SK-N-SH (cell line): ENCODE data around the gene GABRB2.

Experiments used
- EP300 ChIP-seq, 2 experiments: IDR thresholded peaks; 2 replicates each; pipeline versions ENCODE4 v1.4.0 to v1.6.1; 2012; ENCODE audit warnings: borderline replicate concordance in 1 of 2, low read depth in 1 of 2, low read length in 1 of 2
- YY1 ChIP-seq: IDR thresholded peaks from 2 replicates; pipeline ENCODE4 v1.4.0; 2012; ENCODE audit warnings: low read depth, mild to moderate bottlenecking
- TF ChIP-seq, protein P1 (sequence below): IDR thresholded peaks from 2 replicates; pipeline ENCODE4 v1.6.1; 2012; ENCODE audit warnings: mild to moderate bottlenecking, low read depth, low read length, moderate library complexity
- TF ChIP-seq, protein P2 (sequence below): fragments of 200-600 bp; sonication (generic); IDR thresholded peaks from 2 replicates; pipeline ENCODE4 v1.6.1; 2017; ENCODE audit warnings: antibody characterized with exemption, mild to moderate bottlenecking, moderate library complexity

DNA sequence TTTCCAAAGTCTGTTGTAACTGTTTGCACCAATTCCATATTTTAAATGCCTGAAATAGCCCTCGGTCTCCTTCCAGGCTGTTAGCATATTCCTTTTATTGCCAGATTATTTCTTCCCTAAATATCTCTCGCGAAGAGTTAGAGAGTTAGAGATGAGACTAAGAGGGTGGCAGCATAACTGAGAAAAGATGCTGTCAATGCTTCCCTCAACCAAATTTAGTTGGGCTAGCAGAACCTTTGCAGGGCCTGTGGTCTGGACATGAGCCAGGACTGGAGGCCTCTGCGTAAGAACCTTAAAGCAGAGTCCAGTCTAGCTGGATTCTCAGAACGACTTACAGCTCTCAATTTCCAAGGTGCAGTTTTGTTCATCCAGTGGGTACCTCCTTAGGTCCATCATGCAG is 135.9 kb downstream of the GABRB2 start:
- TF ChIP-seq EP300 (IDR thresholded peaks at IDR 0.05; ENCODE audit: borderline replicate concordance in 1 of 2, low read depth in 1 of 2, low read length in 1 of 2) (no peak), YY1 (no peak)
- TF ChIP-seq, protein P1, sequence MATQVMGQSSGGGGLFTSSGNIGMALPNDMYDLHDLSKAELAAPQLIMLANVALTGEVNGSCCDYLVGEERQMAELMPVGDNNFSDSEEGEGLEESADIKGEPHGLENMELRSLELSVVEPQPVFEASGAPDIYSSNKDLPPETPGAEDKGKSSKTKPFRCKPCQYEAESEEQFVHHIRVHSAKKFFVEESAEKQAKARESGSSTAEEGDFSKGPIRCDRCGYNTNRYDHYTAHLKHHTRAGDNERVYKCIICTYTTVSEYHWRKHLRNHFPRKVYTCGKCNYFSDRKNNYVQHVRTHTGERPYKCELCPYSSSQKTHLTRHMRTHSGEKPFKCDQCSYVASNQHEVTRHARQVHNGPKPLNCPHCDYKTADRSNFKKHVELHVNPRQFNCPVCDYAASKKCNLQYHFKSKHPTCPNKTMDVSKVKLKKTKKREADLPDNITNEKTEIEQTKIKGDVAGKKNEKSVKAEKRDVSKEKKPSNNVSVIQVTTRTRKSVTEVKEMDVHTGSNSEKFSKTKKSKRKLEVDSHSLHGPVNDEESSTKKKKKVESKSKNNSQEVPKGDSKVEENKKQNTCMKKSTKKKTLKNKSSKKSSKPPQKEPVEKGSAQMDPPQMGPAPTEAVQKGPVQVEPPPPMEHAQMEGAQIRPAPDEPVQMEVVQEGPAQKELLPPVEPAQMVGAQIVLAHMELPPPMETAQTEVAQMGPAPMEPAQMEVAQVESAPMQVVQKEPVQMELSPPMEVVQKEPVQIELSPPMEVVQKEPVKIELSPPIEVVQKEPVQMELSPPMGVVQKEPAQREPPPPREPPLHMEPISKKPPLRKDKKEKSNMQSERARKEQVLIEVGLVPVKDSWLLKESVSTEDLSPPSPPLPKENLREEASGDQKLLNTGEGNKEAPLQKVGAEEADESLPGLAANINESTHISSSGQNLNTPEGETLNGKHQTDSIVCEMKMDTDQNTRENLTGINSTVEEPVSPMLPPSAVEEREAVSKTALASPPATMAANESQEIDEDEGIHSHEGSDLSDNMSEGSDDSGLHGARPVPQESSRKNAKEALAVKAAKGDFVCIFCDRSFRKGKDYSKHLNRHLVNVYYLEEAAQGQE, result no peak
- TF ChIP-seq, protein P2, sequence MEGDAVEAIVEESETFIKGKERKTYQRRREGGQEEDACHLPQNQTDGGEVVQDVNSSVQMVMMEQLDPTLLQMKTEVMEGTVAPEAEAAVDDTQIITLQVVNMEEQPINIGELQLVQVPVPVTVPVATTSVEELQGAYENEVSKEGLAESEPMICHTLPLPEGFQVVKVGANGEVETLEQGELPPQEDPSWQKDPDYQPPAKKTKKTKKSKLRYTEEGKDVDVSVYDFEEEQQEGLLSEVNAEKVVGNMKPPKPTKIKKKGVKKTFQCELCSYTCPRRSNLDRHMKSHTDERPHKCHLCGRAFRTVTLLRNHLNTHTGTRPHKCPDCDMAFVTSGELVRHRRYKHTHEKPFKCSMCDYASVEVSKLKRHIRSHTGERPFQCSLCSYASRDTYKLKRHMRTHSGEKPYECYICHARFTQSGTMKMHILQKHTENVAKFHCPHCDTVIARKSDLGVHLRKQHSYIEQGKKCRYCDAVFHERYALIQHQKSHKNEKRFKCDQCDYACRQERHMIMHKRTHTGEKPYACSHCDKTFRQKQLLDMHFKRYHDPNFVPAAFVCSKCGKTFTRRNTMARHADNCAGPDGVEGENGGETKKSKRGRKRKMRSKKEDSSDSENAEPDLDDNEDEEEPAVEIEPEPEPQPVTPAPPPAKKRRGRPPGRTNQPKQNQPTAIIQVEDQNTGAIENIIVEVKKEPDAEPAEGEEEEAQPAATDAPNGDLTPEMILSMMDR, result no peak
